Measurements from ENCODE around the gene GATAD2A.

GATAD2A gene

GRCh38 chr19:19422156-19422555 is 16.7 kb downstream of the GATAD2A start:
- no peak for DNase-seq

- no peak for DNase-seq
These were observed 17.8 kb downstream of the GATAD2A start for GRCh38 chr19:19423322-19423721.

- DNase-seq: no peak
These were observed 19.8 kb downstream of the GATAD2A start for GRCh38 chr19:19425170-19425875.

- DNase-seq: no peak
These were observed 20.7 kb downstream of the GATAD2A start for GRCh38 chr19:19426216-19426615.

GRCh38 chr19:19426799-19427198 is 21.3 kb downstream of the GATAD2A start:
- no peak for DNase-seq

GRCh38 chr19:19427302-19427701 is 21.8 kb downstream of the GATAD2A start:
- DNase-seq: no peak

GRCh38 chr19:19427944-19428343 is 22.5 kb downstream of the GATAD2A start:
- DNase-seq: no peak

GRCh38 chr19:19428746-19429145 is 23.3 kb downstream of the GATAD2A start:
- no peak for DNase-seq

- DNase-seq: no peak
These were observed 23.9 kb downstream of the GATAD2A start for GRCh38 chr19:19429361-19429760.

- DNase-seq: no peak
These were observed 27.3 kb downstream of the GATAD2A start for GRCh38 chr19:19432732-19433131.

GRCh38 chr19:19433666-19434213 is 28.3 kb downstream of the GATAD2A start:
- no peak for DNase-seq

- no peak for DNase-seq
These were observed 29.1 kb downstream of the GATAD2A start for GRCh38 chr19:19434483-19435045.

GRCh38 chr19:19436137-19436691 is 30.7 kb downstream of the GATAD2A start:
- no peak for DNase-seq

GRCh38 chr19:19438366-19439175 is 33.1 kb downstream of the GATAD2A start:
- DNase-seq: no peak

- DNase-seq: no peak
These were observed 33.7 kb downstream of the GATAD2A start for GRCh38 chr19:19439176-19439482.

- no peak for DNase-seq
These were observed 37.8 kb downstream of the GATAD2A start for GRCh38 chr19:19443283-19443682.

GRCh38 chr19:19443902-19444680 is 38.6 kb downstream of the GATAD2A start:
- no peak for DNase-seq

GRCh38 chr19:19444681-19445155 is 39.2 kb downstream of the GATAD2A start:
- no peak for DNase-seq

GRCh38 chr19:19445288-19445687 is 39.8 kb downstream of the GATAD2A start:
- DNase-seq: no peak

- DNase-seq: no peak
These were observed 40.5 kb downstream of the GATAD2A start for GRCh38 chr19:19445911-19446361.

- no peak for DNase-seq
These were observed 41.4 kb downstream of the GATAD2A start for GRCh38 chr19:19446655-19447437.
